Activated CD4-positive, alpha-beta T cell treated with anti-CD3 and anti-CD28 coated beads, Interleukin-2, amount 50 U/mL, for 16 hours (primary cell): ENCODE results near the gene ESRP2.

Source experiments
- DNase-seq: peaks from one replicate; pipeline ENCODE4 v3.0.0-alpha.2; 2020

ESRP2 gene

GRCh38 chr16:68236826-68237242, 907 bp upstream of the ESRP2 start:
- DNase-seq = no peak

GRCh38 chr16:68236137-68236825, 354 bp upstream of the ESRP2 start:
- DNase-seq = no peak

- no peak for DNase-seq
These were observed 630 bp downstream of the ESRP2 start for GRCh38 chr16:68235108-68235886.

GRCh38 chr16:68234188-68235107, 1.5 kb downstream of the ESRP2 start:
- no peak for DNase-seq

GRCh38 chr16:68233835-68234187, 2.1 kb downstream of the ESRP2 start:
- DNase-seq = no peak

GRCh38 chr16:68233085-68233834, 2.7 kb downstream of the ESRP2 start:
- DNase-seq = no peak

- DNase-seq = no peak
These were observed 3.6 kb downstream of the ESRP2 start for GRCh38 chr16:68232335-68232734.

- DNase-seq = no peak
These were observed 4.4 kb downstream of the ESRP2 start for GRCh38 chr16:68231384-68232136.

- DNase-seq = no peak
These were observed 5.0 kb downstream of the ESRP2 start for GRCh38 chr16:68230956-68231355.

GRCh38 chr16:68230176-68230571, 5.8 kb downstream of the ESRP2 start:
- DNase-seq = no peak

- peak; percentile 53 for DNase-seq
These were observed 6.3 kb downstream of the ESRP2 start for GRCh38 chr16:68229431-68230175.

- DNase-seq = no peak
These were observed 7.3 kb downstream of the ESRP2 start for GRCh38 chr16:68228652-68229051.

- no peak for DNase-seq
These were observed 7.9 kb downstream of the ESRP2 start for GRCh38 chr16:68227850-68228553.

GRCh38 chr16:68227183-68227793, 8.6 kb downstream of the ESRP2 start:
- DNase-seq = peak; percentile 35

- no peak for DNase-seq
These were observed 9.8 kb downstream of the ESRP2 start for GRCh38 chr16:68226116-68226515.

GRCh38 chr16:68223072-68223471, 12.9 kb downstream of the ESRP2 start:
- DNase-seq = no peak

- DNase-seq = no peak
These were observed 16.1 kb downstream of the ESRP2 start for GRCh38 chr16:68219725-68220351.

GRCh38 chr16:68217506-68217905, 18.4 kb downstream of the ESRP2 start:
- no peak for DNase-seq

GRCh38 chr16:68216240-68216639, 19.7 kb downstream of the ESRP2 start:
- no peak for DNase-seq

GRCh38 chr16:68215302-68215701, 20.6 kb downstream of the ESRP2 start:
- DNase-seq = no peak
